K562 (cell line): ENCODE measurements around the gene MAP1LC3B2. TPM values are rescaled to one million over a fixed set of nuclear protein-coding genes. Genes with fewer than 3 reads are reported as not detected.

Source experiments
- DMBX1 ChIP-seq: fragments of 250-450 bp; sonication (Bioruptor Pico); IDR thresholded peaks from 2 replicates; pipeline ENCODE4 v1.8.0; 2022; ENCODE audit warnings: inconsistent platforms, mild to moderate bottlenecking, moderate library complexity, borderline replicate concordance
- HDAC6 ChIP-seq: IDR thresholded peaks from 2 replicates; pipeline ENCODE4 v1.6.1; 2012; ENCODE audit warnings: low read depth, mild to moderate bottlenecking, control low read depth, inconsistent platforms, low read length, moderate library complexity
- KLF10 ChIP-seq: fragments of 250-450 bp; sonication (Bioruptor Pico); IDR thresholded peaks from 2 replicates; pipeline ENCODE4 v1.6.1; 2021; ENCODE audit warnings: matching md5 sums
- RBM14 ChIP-seq: fragments of 200-400 bp; formaldehyde crosslinking; IDR thresholded peaks from 2 replicates; pipeline ENCODE4 v1.6.1; 2018; ENCODE audit warnings: low read depth, mild to moderate bottlenecking, low read length, moderate library complexity, borderline replicate concordance; ENCODE audit not compliant: insufficient read depth
- SMARCA4 ChIP-seq: fragments of 450-650 bp; IDR thresholded peaks from 2 replicates; pipeline ENCODE4 v1.6.1; 2016
- SMARCE1 ChIP-seq: fragments of 450-650 bp; IDR thresholded peaks from 2 replicates; pipeline ENCODE4 v1.7.1; 2016; ENCODE audit warnings: mild to moderate bottlenecking
- polyA plus RNA-seq, 8 experiments: library from polyadenylated mRNA; depleted of rRNA in 4 of 8; stranded (reverse) in 5 of 8; unstranded in 3 of 8; fragments of >200 nt; fragmentation: Nextera tagmentation in 2 of 8; fragmentation: Illumina TruSeq in 1 of 8; extraction: Ambion mirVana in 2 of 8; extraction: Trizol in 1 of 8; gene quantifications; 2 replicates each; pipeline versions ENCODE4 v1.2.1 to v1.2.3, GENCODE V29; 2011 to 2014; ENCODE audit warnings: inconsistent platforms in 1 of 8, missing spikeins in 1 of 8
- total RNA-seq, 7 experiments: library from RNA; depleted of rRNA in 6 of 7; stranded (reverse); fragments of >200 nt in 6 of 7; fragmentation: Illumina TruSeq in 2 of 7; extraction: Trizol in 2 of 7; gene quantifications; 2 replicates each; pipeline versions ENCODE4 v1.2.1 to v1.2.3, GENCODE V29; 2011 to 2021; ENCODE audit warnings: low replicate concordance in 1 of 7
- TF ChIP-seq, protein P1 (sequence below): fragments of 450-650 bp; IDR thresholded peaks from 2 replicates; pipeline ENCODE4 v1.6.1; 2018; ENCODE audit not compliant: partially characterized antibody
- TF ChIP-seq, protein P2 (sequence below): sonication (generic); formaldehyde crosslinking; IDR thresholded peaks from 2 replicates; pipeline ENCODE4 v1.8.0; 2022; ENCODE audit warnings: missing genetic modification reagents, mild to moderate bottlenecking, moderate library complexity, borderline replicate concordance
- TF ChIP-seq, protein P3 (sequence below), 2 experiments: fragments of 450-650 bp in 1 of 2; IDR thresholded peaks; 2 replicates each; pipeline ENCODE4 v1.6.1; 2011 to 2017; ENCODE audit warnings: low read depth in 2 of 2, antibody characterized with exemption in 1 of 2, borderline replicate concordance in 1 of 2, low read length in 1 of 2, mild to moderate bottlenecking in 1 of 2, mixed read lengths in 1 of 2; ENCODE audit not compliant: control insufficient read depth in 1 of 2
- TF ChIP-seq, protein P4 (sequence below), 2 experiments: fragments of 450-650 bp; IDR thresholded peaks; 2 replicates each; pipeline ENCODE4 v1.6.1; 2018; ENCODE audit warnings: mild to moderate bottlenecking in 2 of 2, low read depth in 1 of 2; ENCODE audit not compliant: partially characterized antibody in 2 of 2
- TF ChIP-seq, protein P5 (sequence below): fragments of 450-650 bp; IDR thresholded peaks from 2 replicates; pipeline ENCODE4 v1.6.1; 2016

Gene MAP1LC3B2
- total and polyA plus RNA-seq, 9 of the 15 experiments (the other 6 are each of a cell fraction or from before 2014, with no cell fraction given) = 0.53 to 2.8 (median 0.76) TPM; not detected in 2

DNA sequence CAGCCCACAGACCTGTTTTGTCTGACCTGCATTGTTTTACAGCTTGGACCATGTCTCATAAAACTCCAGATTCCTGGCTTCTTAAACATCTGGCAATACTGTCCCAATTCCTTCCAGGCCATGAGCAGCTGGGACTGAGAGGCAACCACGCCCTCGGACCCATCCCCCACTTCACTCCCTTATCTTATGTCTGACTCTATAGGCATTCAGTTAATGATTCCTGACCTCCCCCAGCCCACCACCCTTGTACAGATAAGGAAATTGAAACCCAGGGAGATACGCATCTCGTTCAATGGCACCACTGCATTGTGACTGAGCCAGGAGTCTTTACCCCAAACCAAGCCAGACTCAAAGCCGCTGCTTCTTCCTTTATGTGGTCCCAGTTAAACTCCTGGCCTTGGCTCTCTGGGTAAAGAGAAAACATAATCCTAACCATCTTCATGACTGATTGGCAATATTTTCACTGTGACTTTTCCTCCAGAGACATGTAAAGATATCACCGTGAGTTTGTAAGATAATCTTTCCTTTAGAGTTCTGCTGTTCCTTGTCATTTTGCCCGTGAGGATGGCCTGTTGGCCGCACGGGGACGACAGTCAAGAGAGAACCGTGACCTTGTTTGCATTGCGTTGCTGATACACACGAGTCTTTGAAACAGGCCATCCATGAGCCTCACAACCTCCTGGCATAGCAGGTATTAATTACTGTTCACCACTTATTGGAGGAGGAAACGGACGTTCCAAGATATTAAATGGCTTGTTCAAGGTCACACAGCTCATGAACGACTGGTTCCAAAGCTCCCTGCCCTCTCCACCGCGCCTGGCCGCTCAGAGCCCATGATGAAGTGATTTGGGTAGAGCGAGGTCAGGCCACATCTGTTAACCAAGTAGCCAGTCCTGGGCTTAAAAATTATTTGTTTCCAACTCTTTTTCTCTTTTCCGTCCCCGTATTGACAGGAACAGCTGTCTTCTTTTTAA is 39.4 kb downstream of the MAP1LC3B2 start (continued):
- TF ChIP-seq, protein P1, sequence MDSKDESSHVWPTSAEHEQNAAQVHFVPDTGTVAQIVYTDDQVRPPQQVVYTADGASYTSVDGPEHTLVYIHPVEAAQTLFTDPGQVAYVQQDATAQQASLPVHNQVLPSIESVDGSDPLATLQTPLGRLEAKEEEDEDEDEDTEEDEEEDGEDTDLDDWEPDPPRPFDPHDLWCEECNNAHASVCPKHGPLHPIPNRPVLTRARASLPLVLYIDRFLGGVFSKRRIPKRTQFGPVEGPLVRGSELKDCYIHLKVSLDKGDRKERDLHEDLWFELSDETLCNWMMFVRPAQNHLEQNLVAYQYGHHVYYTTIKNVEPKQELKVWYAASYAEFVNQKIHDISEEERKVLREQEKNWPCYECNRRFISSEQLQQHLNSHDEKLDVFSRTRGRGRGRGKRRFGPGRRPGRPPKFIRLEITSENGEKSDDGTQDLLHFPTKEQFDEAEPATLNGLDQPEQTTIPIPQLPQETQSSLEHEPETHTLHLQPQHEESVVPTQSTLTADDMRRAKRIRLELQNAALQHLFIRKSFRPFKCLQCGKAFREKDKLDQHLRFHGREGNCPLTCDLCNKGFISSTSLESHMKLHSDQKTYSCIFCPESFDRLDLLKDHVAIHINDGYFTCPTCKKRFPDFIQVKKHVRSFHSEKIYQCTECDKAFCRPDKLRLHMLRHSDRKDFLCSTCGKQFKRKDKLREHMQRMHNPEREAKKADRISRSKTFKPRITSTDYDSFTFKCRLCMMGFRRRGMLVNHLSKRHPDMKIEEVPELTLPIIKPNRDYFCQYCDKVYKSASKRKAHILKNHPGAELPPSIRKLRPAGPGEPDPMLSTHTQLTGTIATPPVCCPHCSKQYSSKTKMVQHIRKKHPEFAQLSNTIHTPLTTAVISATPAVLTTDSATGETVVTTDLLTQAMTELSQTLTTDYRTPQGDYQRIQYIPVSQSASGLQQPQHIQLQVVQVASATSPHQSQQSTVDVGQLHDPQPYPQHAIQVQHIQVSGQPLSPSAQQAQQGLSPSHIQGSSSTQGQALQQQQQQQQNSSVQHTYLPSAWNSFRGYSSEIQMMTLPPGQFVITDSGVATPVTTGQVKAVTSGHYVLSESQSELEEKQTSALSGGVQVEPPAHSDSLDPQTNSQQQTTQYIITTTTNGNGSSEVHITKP = no peak
- TF ChIP-seq, protein P2, sequence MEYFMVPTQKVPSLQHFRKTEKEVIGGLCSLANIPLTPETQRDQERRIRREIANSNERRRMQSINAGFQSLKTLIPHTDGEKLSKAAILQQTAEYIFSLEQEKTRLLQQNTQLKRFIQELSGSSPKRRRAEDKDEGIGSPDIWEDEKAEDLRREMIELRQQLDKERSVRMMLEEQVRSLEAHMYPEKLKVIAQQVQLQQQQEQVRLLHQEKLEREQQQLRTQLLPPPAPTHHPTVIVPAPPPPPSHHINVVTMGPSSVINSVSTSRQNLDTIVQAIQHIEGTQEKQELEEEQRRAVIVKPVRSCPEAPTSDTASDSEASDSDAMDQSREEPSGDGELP (CRISPR knock-in tag) = peak; percentile 67
- peak; percentile 33; the same call in 1 of the 2 replicates for TF ChIP-seq DMBX1 (CRISPR knock-in tag)
- TF ChIP-seq RBM14 = no peak
- no peak for TF ChIP-seq HDAC6
- TF ChIP-seq, protein P3, sequence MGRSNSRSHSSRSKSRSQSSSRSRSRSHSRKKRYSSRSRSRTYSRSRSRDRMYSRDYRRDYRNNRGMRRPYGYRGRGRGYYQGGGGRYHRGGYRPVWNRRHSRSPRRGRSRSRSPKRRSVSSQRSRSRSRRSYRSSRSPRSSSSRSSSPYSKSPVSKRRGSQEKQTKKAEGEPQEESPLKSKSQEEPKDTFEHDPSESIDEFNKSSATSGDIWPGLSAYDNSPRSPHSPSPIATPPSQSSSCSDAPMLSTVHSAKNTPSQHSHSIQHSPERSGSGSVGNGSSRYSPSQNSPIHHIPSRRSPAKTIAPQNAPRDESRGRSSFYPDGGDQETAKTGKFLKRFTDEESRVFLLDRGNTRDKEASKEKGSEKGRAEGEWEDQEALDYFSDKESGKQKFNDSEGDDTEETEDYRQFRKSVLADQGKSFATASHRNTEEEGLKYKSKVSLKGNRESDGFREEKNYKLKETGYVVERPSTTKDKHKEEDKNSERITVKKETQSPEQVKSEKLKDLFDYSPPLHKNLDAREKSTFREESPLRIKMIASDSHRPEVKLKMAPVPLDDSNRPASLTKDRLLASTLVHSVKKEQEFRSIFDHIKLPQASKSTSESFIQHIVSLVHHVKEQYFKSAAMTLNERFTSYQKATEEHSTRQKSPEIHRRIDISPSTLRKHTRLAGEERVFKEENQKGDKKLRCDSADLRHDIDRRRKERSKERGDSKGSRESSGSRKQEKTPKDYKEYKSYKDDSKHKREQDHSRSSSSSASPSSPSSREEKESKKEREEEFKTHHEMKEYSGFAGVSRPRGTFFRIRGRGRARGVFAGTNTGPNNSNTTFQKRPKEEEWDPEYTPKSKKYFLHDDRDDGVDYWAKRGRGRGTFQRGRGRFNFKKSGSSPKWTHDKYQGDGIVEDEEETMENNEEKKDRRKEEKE (IDR thresholded peaks at IDR 0.05; ENCODE audit: borderline replicate concordance in 1 of 2, control insufficient read depth in 1 of 2, low read depth in 2 of 2, low read length in 1 of 2) = no peak
- TF ChIP-seq, protein P4, sequence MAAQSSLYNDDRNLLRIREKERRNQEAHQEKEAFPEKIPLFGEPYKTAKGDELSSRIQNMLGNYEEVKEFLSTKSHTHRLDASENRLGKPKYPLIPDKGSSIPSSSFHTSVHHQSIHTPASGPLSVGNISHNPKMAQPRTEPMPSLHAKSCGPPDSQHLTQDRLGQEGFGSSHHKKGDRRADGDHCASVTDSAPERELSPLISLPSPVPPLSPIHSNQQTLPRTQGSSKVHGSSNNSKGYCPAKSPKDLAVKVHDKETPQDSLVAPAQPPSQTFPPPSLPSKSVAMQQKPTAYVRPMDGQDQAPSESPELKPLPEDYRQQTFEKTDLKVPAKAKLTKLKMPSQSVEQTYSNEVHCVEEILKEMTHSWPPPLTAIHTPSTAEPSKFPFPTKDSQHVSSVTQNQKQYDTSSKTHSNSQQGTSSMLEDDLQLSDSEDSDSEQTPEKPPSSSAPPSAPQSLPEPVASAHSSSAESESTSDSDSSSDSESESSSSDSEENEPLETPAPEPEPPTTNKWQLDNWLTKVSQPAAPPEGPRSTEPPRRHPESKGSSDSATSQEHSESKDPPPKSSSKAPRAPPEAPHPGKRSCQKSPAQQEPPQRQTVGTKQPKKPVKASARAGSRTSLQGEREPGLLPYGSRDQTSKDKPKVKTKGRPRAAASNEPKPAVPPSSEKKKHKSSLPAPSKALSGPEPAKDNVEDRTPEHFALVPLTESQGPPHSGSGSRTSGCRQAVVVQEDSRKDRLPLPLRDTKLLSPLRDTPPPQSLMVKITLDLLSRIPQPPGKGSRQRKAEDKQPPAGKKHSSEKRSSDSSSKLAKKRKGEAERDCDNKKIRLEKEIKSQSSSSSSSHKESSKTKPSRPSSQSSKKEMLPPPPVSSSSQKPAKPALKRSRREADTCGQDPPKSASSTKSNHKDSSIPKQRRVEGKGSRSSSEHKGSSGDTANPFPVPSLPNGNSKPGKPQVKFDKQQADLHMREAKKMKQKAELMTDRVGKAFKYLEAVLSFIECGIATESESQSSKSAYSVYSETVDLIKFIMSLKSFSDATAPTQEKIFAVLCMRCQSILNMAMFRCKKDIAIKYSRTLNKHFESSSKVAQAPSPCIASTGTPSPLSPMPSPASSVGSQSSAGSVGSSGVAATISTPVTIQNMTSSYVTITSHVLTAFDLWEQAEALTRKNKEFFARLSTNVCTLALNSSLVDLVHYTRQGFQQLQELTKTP (IDR thresholded peaks at IDR 0.05; ENCODE audit: low read depth in 1 of 2, partially characterized antibody in 2 of 2) = peak in 1 of 2 experiments; percentile 25
- TF ChIP-seq, protein P5, sequence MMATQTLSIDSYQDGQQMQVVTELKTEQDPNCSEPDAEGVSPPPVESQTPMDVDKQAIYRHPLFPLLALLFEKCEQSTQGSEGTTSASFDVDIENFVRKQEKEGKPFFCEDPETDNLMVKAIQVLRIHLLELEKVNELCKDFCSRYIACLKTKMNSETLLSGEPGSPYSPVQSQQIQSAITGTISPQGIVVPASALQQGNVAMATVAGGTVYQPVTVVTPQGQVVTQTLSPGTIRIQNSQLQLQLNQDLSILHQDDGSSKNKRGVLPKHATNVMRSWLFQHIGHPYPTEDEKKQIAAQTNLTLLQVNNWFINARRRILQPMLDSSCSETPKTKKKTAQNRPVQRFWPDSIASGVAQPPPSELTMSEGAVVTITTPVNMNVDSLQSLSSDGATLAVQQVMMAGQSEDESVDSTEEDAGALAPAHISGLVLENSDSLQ = peak; percentile 22; the same call in 1 of the 2 replicates
- no peak for TF ChIP-seq KLF10 (CRISPR knock-in tag)
- peak; percentile 83 for TF ChIP-seq SMARCA4
- peak; percentile 87 for TF ChIP-seq SMARCE1
